HepG2 (cell line): ENCODE measurements around the gene SPAG4. TPM values are rescaled to one million over a fixed set of nuclear protein-coding genes. Genes with fewer than 3 reads are reported as not detected.

Experiments
- ADNP ChIP-seq: sonication (generic); formaldehyde crosslinking; IDR thresholded peaks from 2 replicates; pipeline ENCODE4 v1.4.0; 2020; ENCODE audit warnings: missing genetic modification reagents
- EP300 ChIP-seq, 3 experiments: sonication (generic) in 1 of 3; formaldehyde crosslinking in 1 of 3; IDR thresholded peaks; 2 replicates each; pipeline versions ENCODE4 v1.5.1 to v1.6.1; 2011 to 2020; ENCODE audit warnings: low read depth in 2 of 3, low read length in 2 of 3, borderline replicate concordance in 1 of 3, improper control_type of control experiment in 1 of 3, mild to moderate bottlenecking in 1 of 3, missing genetic modification reagents in 1 of 3, moderate library complexity in 1 of 3
- FLYWCH1 ChIP-seq: sonication (generic); formaldehyde crosslinking; IDR thresholded peaks from 2 replicates; pipeline ENCODE4 v1.8.1; 2023; ENCODE audit warnings: mild to moderate bottlenecking, missing genetic modification reagents
- FOXA3 ChIP-seq: IDR thresholded peaks from 2 replicates; pipeline ENCODE4 v1.6.1; 2016; ENCODE audit warnings: missing genetic modification reagents, missing compliant biosample characterization
- FOXC1 ChIP-seq: sonication (generic); formaldehyde crosslinking; IDR thresholded peaks from 2 replicates; pipeline ENCODE4 v1.8.0; 2022; ENCODE audit warnings: mild to moderate bottlenecking, missing genetic modification reagents, borderline replicate concordance
- GFI1 ChIP-seq: sonication (generic); formaldehyde crosslinking; IDR thresholded peaks from 2 replicates; pipeline ENCODE4 v1.5.0; 2020; ENCODE audit warnings: missing genetic modification reagents, mild to moderate bottlenecking, borderline replicate concordance
- MEIS1 ChIP-seq: sonication (generic); formaldehyde crosslinking; IDR thresholded peaks from 2 replicates; pipeline ENCODE4 v1.9.0; 2021; ENCODE audit warnings: mild to moderate bottlenecking, missing genetic modification reagents, moderate library complexity, borderline replicate concordance
- MTF2 ChIP-seq: sonication (generic); formaldehyde crosslinking; IDR thresholded peaks from 2 replicates; pipeline ENCODE4 v1.5.0; 2020; ENCODE audit warnings: missing genetic modification reagents, borderline replicate concordance
- NFIB ChIP-seq: sonication (generic); formaldehyde crosslinking; IDR thresholded peaks from 2 replicates; pipeline ENCODE4 v1.9.0; 2021; ENCODE audit warnings: missing genetic modification reagents, mild to moderate bottlenecking, borderline replicate concordance
- ZBTB38 ChIP-seq: sonication (generic); formaldehyde crosslinking; IDR thresholded peaks from 2 replicates; pipeline ENCODE4 v1.5.1; 2020; ENCODE audit warnings: mild to moderate bottlenecking, missing genetic modification reagents
- ZNF274 ChIP-seq: sonication (generic); formaldehyde crosslinking; IDR thresholded peaks from 2 replicates; pipeline ENCODE4 v1.5.1; 2020; ENCODE audit warnings: mild to moderate bottlenecking, missing genetic modification reagents
- ZNF33B ChIP-seq: sonication (generic); formaldehyde crosslinking; IDR thresholded peaks from 2 replicates; pipeline ENCODE4 v1.5.1; 2020; ENCODE audit warnings: mild to moderate bottlenecking, missing genetic modification reagents
- ZNF350 ChIP-seq: sonication (generic); formaldehyde crosslinking; IDR thresholded peaks from 2 replicates; pipeline ENCODE4 v1.4.0; 2020; ENCODE audit warnings: mild to moderate bottlenecking, low read depth, missing genetic modification reagents, borderline replicate concordance
- ZNF510 ChIP-seq: sonication (generic); formaldehyde crosslinking; IDR thresholded peaks from 2 replicates; pipeline ENCODE4 v1.4.0; 2020; ENCODE audit warnings: low read depth, mild to moderate bottlenecking, missing genetic modification reagents
- ZNF567 ChIP-seq: sonication (generic); formaldehyde crosslinking; IDR thresholded peaks from 2 replicates; pipeline ENCODE4 v1.8.1; 2023; ENCODE audit warnings: mild to moderate bottlenecking, missing genetic modification reagents, borderline replicate concordance
- ZNF614 ChIP-seq: IDR thresholded peaks from 2 replicates; pipeline ENCODE4 v1.6.1; 2018; ENCODE audit warnings: missing biosample characterization, missing genetic modification reagents, inconsistent platforms, borderline replicate concordance
- ZSCAN20 ChIP-seq: sonication (generic); formaldehyde crosslinking; IDR thresholded peaks from 2 replicates; pipeline ENCODE4 v1.4.0; 2020; ENCODE audit warnings: missing genetic modification reagents, mild to moderate bottlenecking, borderline replicate concordance
- polyA plus RNA-seq, 8 experiments: library from polyadenylated mRNA; depleted of rRNA in 3 of 8; stranded (reverse) in 7 of 8; unstranded in 1 of 8; fragments of >200 nt; fragmentation: Illumina TruSeq in 4 of 8; extraction: Trizol in 4 of 8; gene quantifications; 2 replicates each; pipeline versions ENCODE4 v1.2.1 to v1.2.3, GENCODE V29; 2011 to 2016; ENCODE audit warnings: low read depth in 4 of 8, missing spikeins in 1 of 8, mixed read lengths in 1 of 8; ENCODE audit not compliant: insufficient read depth in 1 of 8
- total RNA-seq, 5 experiments: library from RNA; depleted of rRNA; stranded (reverse); fragments of >200 nt; fragmentation: Illumina TruSeq; extraction: Trizol; gene quantifications; 2 replicates each; pipeline ENCODE4 v1.2.3, GENCODE V29; 2016; ENCODE audit warnings: low read depth in 1 of 5
- TF ChIP-seq, protein P1 (sequence below): sonication (generic); formaldehyde crosslinking; IDR thresholded peaks from 2 replicates; pipeline ENCODE4 v1.4.0; 2020; ENCODE audit warnings: missing genetic modification reagents, low read depth, mild to moderate bottlenecking, borderline replicate concordance
- TF ChIP-seq, protein P2 (sequence below): sonication (generic); formaldehyde crosslinking; IDR thresholded peaks from 2 replicates; pipeline ENCODE4 v1.9.0; 2021; ENCODE audit warnings: missing genetic modification reagents, borderline replicate concordance
- TF ChIP-seq, protein P3 (sequence below): sonication (generic); formaldehyde crosslinking; conservative IDR thresholded peaks from 2 replicates; pipeline ENCODE4 v1.4.0; 2020; ENCODE audit warnings: missing genetic modification reagents
- TF ChIP-seq, protein P4 (sequence below): sonication (generic); formaldehyde crosslinking; IDR thresholded peaks from 2 replicates; pipeline ENCODE4 v1.8.1; 2023; ENCODE audit warnings: missing genetic modification reagents, mild to moderate bottlenecking, borderline replicate concordance

SPAG4 gene
- total and polyA plus RNA-seq, 2 of the 13 experiments (the other 11 are each of a cell fraction or from before 2014, with no cell fraction given) = 5.8 to 137 TPM

DNA sequence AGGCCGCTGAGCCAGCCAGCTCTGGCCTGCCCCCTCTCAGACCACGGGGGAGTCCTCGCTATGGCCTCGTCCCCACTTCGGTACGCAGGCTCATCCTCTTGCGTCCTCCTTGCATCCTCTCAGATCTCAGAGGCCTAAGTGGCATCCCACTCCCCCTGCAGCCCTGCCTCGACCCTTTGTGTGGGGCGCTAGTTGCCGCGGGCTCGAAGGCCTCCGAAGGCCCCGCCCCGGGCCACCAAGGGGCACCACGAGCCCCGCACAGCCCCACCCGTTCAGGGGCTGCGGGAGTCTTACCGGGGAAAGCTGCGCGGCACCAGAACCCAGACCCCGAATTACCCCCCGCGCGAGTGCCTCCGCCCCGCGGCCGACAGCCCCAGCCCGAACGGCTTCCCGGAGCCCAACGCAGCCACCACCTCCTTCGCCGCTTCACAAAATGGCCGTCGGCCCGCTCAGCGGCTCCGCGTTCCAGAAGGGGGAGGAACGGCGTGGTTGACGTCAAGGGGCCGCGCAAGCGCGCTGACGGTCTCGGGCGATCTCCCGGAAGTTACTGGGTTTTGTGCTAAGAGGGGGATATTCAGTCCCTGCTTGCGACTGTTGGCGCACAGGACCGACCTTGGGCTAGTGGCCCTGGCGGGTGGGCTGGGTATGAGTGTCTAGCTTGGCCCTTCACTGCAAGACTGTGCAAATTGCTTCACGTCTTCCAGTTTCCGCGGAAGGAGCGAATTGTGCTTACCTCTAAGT lies 49.0 kb downstream of the SPAG4 start, which contains the start of the genes CPNE1 and RBM12 (continued):
- TF ChIP-seq, protein P1, sequence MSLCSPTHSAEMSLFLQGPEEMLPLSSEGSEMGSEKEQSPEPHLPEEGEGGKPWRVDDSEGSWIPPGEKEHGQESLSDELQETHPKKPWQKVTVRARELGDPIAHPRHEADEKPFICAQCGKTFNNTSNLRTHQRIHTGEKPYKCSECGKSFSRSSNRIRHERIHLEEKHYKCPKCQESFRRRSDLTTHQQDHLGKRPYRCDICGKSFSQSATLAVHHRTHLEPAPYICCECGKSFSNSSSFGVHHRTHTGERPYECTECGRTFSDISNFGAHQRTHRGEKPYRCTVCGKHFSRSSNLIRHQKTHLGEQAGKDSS (CRISPR knock-in tag) = peak; percentile 97
- TF ChIP-seq GFI1 (CRISPR knock-in tag) = peak; percentile 78
- peak; percentile 99 for TF ChIP-seq ZNF274 (CRISPR knock-in tag)
- TF ChIP-seq FLYWCH1 (CRISPR knock-in tag) = no peak
- TF ChIP-seq ZSCAN20 = peak; percentile 83; the same call in 1 of the 2 replicates
- peak; percentile 94 for TF ChIP-seq ZNF567 (CRISPR knock-in tag)
- TF ChIP-seq, protein P2, sequence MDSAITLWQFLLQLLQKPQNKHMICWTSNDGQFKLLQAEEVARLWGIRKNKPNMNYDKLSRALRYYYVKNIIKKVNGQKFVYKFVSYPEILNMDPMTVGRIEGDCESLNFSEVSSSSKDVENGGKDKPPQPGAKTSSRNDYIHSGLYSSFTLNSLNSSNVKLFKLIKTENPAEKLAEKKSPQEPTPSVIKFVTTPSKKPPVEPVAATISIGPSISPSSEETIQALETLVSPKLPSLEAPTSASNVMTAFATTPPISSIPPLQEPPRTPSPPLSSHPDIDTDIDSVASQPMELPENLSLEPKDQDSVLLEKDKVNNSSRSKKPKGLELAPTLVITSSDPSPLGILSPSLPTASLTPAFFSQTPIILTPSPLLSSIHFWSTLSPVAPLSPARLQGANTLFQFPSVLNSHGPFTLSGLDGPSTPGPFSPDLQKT (CRISPR knock-in tag) = no peak
- TF ChIP-seq MEIS1 (CRISPR knock-in tag) = peak; percentile 98
- TF ChIP-seq NFIB = no peak
- TF ChIP-seq MTF2 = no peak; the same call in none of the 2 replicates
- no peak; a peak in 1 of 4 replicates for TF ChIP-seq EP300 (IDR thresholded peaks at IDR 0.05; ENCODE audit: low read depth in 2 of 2, low read length in 2 of 2)
- TF ChIP-seq EP300 (CRISPR knock-in tag; IDR thresholded peaks at IDR 0.05; ENCODE audit: borderline replicate concordance) = 0 out of 2 replicates have a peak, but pooled peaks have one; percentile 8
- TF ChIP-seq ZNF350 (CRISPR knock-in tag) = peak; percentile 97
- peak; percentile 99; the same call in 1 of the 2 replicates for TF ChIP-seq ZNF510
- TF ChIP-seq FOXC1 (CRISPR knock-in tag) = peak; percentile 96; the same call in 1 of the 2 replicates
- peak; percentile 63; the same call in 1 of the 2 replicates for TF ChIP-seq FOXA3
- no peak; the same call in 1 of the 2 replicates for TF ChIP-seq ADNP (CRISPR knock-in tag)
- TF ChIP-seq, protein P3, sequence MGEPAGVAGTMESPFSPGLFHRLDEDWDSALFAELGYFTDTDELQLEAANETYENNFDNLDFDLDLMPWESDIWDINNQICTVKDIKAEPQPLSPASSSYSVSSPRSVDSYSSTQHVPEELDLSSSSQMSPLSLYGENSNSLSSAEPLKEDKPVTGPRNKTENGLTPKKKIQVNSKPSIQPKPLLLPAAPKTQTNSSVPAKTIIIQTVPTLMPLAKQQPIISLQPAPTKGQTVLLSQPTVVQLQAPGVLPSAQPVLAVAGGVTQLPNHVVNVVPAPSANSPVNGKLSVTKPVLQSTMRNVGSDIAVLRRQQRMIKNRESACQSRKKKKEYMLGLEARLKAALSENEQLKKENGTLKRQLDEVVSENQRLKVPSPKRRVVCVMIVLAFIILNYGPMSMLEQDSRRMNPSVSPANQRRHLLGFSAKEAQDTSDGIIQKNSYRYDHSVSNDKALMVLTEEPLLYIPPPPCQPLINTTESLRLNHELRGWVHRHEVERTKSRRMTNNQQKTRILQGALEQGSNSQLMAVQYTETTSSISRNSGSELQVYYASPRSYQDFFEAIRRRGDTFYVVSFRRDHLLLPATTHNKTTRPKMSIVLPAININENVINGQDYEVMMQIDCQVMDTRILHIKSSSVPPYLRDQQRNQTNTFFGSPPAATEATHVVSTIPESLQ (CRISPR knock-in tag) = peak; percentile 65
- TF ChIP-seq, protein P4, sequence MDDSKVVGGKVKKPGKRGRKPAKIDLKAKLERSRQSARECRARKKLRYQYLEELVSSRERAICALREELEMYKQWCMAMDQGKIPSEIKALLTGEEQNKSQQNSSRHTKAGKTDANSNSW = peak; percentile 63
- TF ChIP-seq ZNF33B (CRISPR knock-in tag) = peak; percentile 96
- peak; percentile 96 for TF ChIP-seq ZNF614 (CRISPR knock-in tag)
- TF ChIP-seq ZBTB38 (CRISPR knock-in tag) = peak; percentile 90
